ENCODE measurements around the gene CLCA2. TPM values are rescaled to one million over a fixed set of nuclear protein-coding genes. Genes with fewer than 3 reads are reported as not detected.
A peak's percentile ranks its signal among the peaks of the same experiment; 100 is the strongest.

The CLCA2 gene
- polyA plus RNA-seq, 1 experiment, result 0.42 TPM

GRCh38 chr1:86487811-86488141 is 63.8 kb downstream of the CLCA2 start:
- DNase-seq (ENCODE audit: low read depth), result no peak
- no peak for TF ChIP-seq CTCF (IDR thresholded peaks at IDR 0.05; ENCODE audit: insufficient read depth, low read depth, low read length)
- CTCF ChIA-PET, result interaction anchor here (0.8 to 7.1 kb wide), 4 partner anchors 9 to 105 kb away, joined by 6 to 60 read pairs (median 26); no protein-coding TSS in a partner anchor
- Histone ChIP-seq H3K27me3 (ENCODE audit: control insufficient read depth, insufficient read depth, low read length) (no peaks in the 10 kb centered on the region), H3K36me3 (ENCODE audit: control insufficient read depth, insufficient read depth, low read length) (no peaks in the 10 kb centered on the region), H3K4me3 (ENCODE audit: low read depth, low read length) (no peak overlapping the region)
- POLR2A ChIA-PET, result no interaction called here

DNA sequence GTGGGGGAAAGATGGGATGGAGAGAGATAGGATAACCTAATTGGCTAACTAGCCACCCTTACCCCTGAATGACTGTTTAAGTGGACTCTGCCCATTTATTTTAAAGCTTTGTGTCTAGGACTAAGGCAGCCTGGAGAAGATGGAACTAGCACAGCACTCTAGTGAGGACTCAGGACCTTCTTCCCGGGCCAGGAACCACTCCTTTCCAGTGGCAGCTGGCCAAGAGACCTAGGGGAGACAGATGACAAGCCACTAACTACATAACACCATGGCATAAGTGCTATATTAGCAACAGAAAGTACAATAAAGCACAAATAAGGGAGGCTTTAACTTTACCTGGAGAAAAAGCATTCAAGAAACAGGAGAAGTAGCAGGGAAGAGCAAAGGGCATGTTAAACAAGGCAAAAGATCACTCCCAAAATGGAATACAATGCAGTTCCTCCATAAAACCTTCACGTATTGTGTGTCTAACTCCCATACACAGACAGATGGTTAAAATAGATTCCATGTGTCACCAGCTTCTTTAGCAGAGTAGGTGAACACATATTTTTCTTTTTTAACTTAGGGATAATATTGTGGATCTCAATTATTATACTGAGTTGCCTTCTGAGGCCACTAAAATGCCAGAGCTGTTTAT is 65.4 kb downstream of the CLCA2 start:
- no peaks in the 10 kb centered on the region for H3K27me3 ChIP-seq (ENCODE audit: control insufficient read depth, insufficient read depth, low read length)
- no peaks in the 10 kb centered on the region for H3K36me3 ChIP-seq (ENCODE audit: control insufficient read depth, insufficient read depth, low read length)
- H3K4me3 ChIP-seq (ENCODE audit: low read depth, low read length), result no peak overlapping the region
- CTCF ChIA-PET, result interaction anchor here (2.6 to 7.1 kb wide), 2 partner anchors 12 to 16 kb away, joined by 12 to 60 read pairs; no protein-coding TSS in a partner anchor
- DNase-seq (ENCODE audit: low read depth), result no peak
- POLR2A ChIA-PET, result interaction anchor here (0.6 kb wide), 1 partner anchor 36 kb away, joined by 6 read pairs; no protein-coding TSS in a partner anchor
- TF ChIP-seq CTCF (IDR thresholded peaks at IDR 0.05; ENCODE audit: insufficient read depth, low read depth, low read length), result no peak

GRCh38 chr1:86491171-86491950 is 67.4 kb downstream of the CLCA2 start:
- H3K4me3 ChIP-seq (ENCODE audit: low read depth, low read length), result no peak overlapping the region
- POLR2A ChIA-PET, result no interaction called here
- CTCF ChIA-PET, result interaction anchor here (2.6 to 7.1 kb wide), 2 partner anchors 10 to 18 kb away, joined by 12 to 60 read pairs; no protein-coding TSS in a partner anchor
- H3K36me3 ChIP-seq (ENCODE audit: control insufficient read depth, insufficient read depth, low read length), result no peaks in the 10 kb centered on the region
- peaks cover 1% of the 10 kb centered on the region for H3K27me3 ChIP-seq (ENCODE audit: control insufficient read depth, insufficient read depth, low read length)
- no peak for TF ChIP-seq CTCF (IDR thresholded peaks at IDR 0.05; ENCODE audit: insufficient read depth, low read depth, low read length)
- no peak for DNase-seq (ENCODE audit: low read depth)

GRCh38 chr1:86498281-86498680 is 74.3 kb downstream of the CLCA2 start:
- no peak for TF ChIP-seq CTCF (IDR thresholded peaks at IDR 0.05; ENCODE audit: insufficient read depth, low read depth, low read length)
- ChIA-PET CTCF (interaction anchor here (1.1 to 5.2 kb wide), 6 partner anchors 10 to 118 kb away, joined by 3 to 60 read pairs (median 4); no protein-coding TSS in a partner anchor), POLR2A (no interaction called here)
- Histone ChIP-seq H3K4me3 (ENCODE audit: low read depth, low read length) (no peak overlapping the region), H3K36me3 (ENCODE audit: control insufficient read depth, insufficient read depth, low read length) (no peaks in the 10 kb centered on the region), H3K27me3 (ENCODE audit: control insufficient read depth, insufficient read depth, low read length) (peaks cover 3% of the 10 kb centered on the region)
- DNase-seq (ENCODE audit: low read depth), result no peak

DNA sequence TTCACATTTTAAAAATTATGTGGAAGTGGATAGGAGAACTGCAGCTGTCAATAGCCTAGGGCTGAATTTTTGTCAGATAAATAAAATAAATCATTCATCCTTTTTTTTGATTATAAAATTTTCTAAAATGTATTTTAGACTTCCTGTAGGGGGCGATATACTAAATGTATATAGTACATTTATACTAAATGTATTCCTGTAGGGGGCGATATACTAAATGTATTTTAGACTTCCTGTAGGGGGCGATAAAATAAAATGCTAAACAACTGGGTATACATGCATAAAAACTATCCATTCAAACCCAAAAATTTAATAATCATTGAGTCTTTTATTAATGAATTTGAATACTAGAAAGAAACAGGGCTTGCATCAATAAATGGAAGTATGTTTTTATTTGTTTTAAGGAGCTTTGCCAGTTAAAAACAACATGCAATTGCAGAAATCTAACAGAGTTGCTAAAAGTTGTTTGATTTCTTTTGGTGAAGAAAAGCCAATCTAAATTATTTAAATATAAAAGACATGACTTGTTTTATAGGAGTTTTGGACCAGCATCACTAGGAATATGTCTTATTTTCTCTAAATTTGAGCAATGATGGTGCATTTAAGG is 76.1 kb downstream of the CLCA2 start:
- no peaks in the 10 kb centered on the region for H3K36me3 ChIP-seq (ENCODE audit: control insufficient read depth, insufficient read depth, low read length)
- POLR2A ChIA-PET, result interaction anchor here (0.5 kb wide), 1 partner anchor 13 kb away, joined by 4 read pairs; no protein-coding TSS in a partner anchor
- peaks cover 3% of the 10 kb centered on the region for H3K27me3 ChIP-seq (ENCODE audit: control insufficient read depth, insufficient read depth, low read length)
- no peak overlapping the region for H3K4me3 ChIP-seq (ENCODE audit: low read depth, low read length)
- peak; percentile 61 for TF ChIP-seq CTCF (IDR thresholded peaks at IDR 0.05; ENCODE audit: insufficient read depth, low read depth, low read length)
- no peak for DNase-seq (ENCODE audit: low read depth)
- CTCF ChIA-PET, result interaction anchor here (0.7 to 5.2 kb wide), 13 partner anchors 8 to 254 kb away, joined by 3 to 60 read pairs (median 4); partner anchors contain the start of gene CLCA1
